Kidney (tissue), 22 donors: Measurements from ENCODE around the gene GAL3ST3. TPM values are rescaled to one million over a fixed set of nuclear protein-coding genes. Genes with fewer than 3 reads are reported as not detected.
"Not testable (repeated sequence)": the region's sequence is repeated elsewhere in the genome, so short reads cannot be mapped to it uniquely, and the experiment has no call there.

ENCODE experiments used
- DNase-seq, 5 donors: peaks; one replicate each; pipeline ENCODE4 v3.0.0-alpha.2; 2013 to 2020
- FAIRE-seq: peaks from 2 replicates; lab custom pipeline; 2012; peaks lifted over from hg19 to GRCh38; lab: Jason Lieb, UNC
- H3K27ac ChIP-seq, 2 donors: one replicate each; pipeline ENCODE4 v1.7.0; 2013; ENCODE audit warnings: low read depth in 2 of 2, low read length in 2 of 2, inconsistent platforms in 1 of 2
- H3K27me3 ChIP-seq: one replicate; pipeline ENCODE4 v1.7.1; 2013; ENCODE audit warnings: low read length, inconsistent platforms; ENCODE audit not compliant: control insufficient read depth, insufficient read depth
- H3K36me3 ChIP-seq, 3 donors: one replicate each; pipeline versions ENCODE4 v1.7.0 to v1.7.1; 2013; ENCODE audit warnings: low read length in 3 of 3, control low read depth in 1 of 3, inconsistent platforms in 1 of 3; ENCODE audit not compliant: insufficient read depth in 3 of 3, control insufficient read depth in 2 of 3
- H3K4me1 ChIP-seq, 3 donors: one replicate each; pipeline versions ENCODE4 v1.7.0 to v1.7.1; 2013; ENCODE audit warnings: low read length in 3 of 3, inconsistent platforms in 1 of 3, low read depth in 1 of 3; ENCODE audit not compliant: control insufficient read depth in 2 of 3, insufficient read depth in 2 of 3
- H3K4me3 ChIP-seq, 3 donors: one replicate each; pipeline versions ENCODE4 v1.7.0 to v1.8.1; 2013; ENCODE audit warnings: low read length in 3 of 3, control low read depth in 1 of 3, inconsistent platforms in 1 of 3
- H3K9ac ChIP-seq, 3 donors: one replicate each; pipeline versions ENCODE4 v1.7.0 to v1.7.1; 2013; ENCODE audit warnings: low read length in 3 of 3, control low read depth in 1 of 3, inconsistent platforms in 1 of 3
- H3K9me3 ChIP-seq, 3 donors: one replicate each; pipeline versions ENCODE4 v1.7.0 to v1.7.1; 2013; ENCODE audit warnings: low read length in 3 of 3, control low read depth in 1 of 3, inconsistent platforms in 1 of 3; ENCODE audit not compliant: control insufficient read depth in 2 of 3, insufficient read depth in 1 of 3
- intact Hi-C: fragments of 100-400 bp; cut with DNase I; formaldehyde crosslinking; loops from one replicate; pipeline ENCODE4 v1.11.1; 2022
- long read RNA-seq, 10 donors: library from polyadenylated mRNA in 1 of 10; unstranded in 1 of 10; transcript quantifications; one replicate each; pipeline ENCODE4 v2.0.0 and lab custom pipeline, GENCODE V29; 2021 to 2026
- polyA plus RNA-seq: library from polyadenylated mRNA; stranded (reverse); fragments of 350-450 nt; fragmentation: Illumina TruSeq; extraction: RNeasy Lipid Tissue Mini Kit (QIAGEN cat#74804); gene quantifications from one replicate; pipeline ENCODE4 v1.2.3, GENCODE V29; 2014; ENCODE audit warnings: low read depth, low replicate concordance; ENCODE audit not compliant: insufficient read depth
- total RNA-seq: library from RNA; stranded (reverse); fragmentation: NEBNext Ultra II Directional; extraction: Animal tissue kit (Norgen Biotek cat#: 25700); gene quantifications from one replicate; pipeline ENCODE4 v1.2.1, GENCODE V29; 2021
- TF ChIP-seq, protein P1 (sequence below): IDR thresholded peaks from 3 replicates; pipeline ENCODE4 v1.5.1; 2012; ENCODE audit warnings: mild to moderate bottlenecking, moderate library complexity, borderline replicate concordance; ENCODE audit not compliant: insufficient read depth; ENCODE audit errors: extremely low read depth
- donor health status: control.
- donor health status: control.
- donor health status: control.
- donor health status: control.
- donor health status: control.
- donor health status: DM: yes; HTN: yes; CAD: no.
- donor health status: Normal renal cell carcinoma (clear cell type).

GAL3ST3 gene, protein sequence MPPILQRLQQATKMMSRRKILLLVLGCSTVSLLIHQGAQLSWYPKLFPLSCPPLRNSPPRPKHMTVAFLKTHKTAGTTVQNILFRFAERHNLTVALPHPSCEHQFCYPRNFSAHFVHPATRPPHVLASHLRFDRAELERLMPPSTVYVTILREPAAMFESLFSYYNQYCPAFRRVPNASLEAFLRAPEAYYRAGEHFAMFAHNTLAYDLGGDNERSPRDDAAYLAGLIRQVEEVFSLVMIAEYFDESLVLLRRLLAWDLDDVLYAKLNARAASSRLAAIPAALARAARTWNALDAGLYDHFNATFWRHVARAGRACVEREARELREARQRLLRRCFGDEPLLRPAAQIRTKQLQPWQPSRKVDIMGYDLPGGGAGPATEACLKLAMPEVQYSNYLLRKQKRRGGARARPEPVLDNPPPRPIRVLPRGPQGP
- total RNA-seq (2.5 TPM), polyA plus RNA-seq (7.6 TPM)
- long read RNA-seq, donor 1, partial matches to known transcripts: 0 of 5 reads
- long read RNA-seq, donor 1, other reads (novel, unspliced or antisense): 0 of 5 reads
- long read RNA-seq, donor 2, partial matches to known transcripts: 0 of 3 reads
- long read RNA-seq, donor 2, other reads (novel, unspliced or antisense): 0 of 3 reads
- long read RNA-seq, donor 3, partial matches to known transcripts: 0 of 3 reads
- long read RNA-seq, donor 3, other reads (novel, unspliced or antisense): 0 of 3 reads
- long read RNA-seq, donor 4, partial matches to known transcripts: 0 of 4 reads
- long read RNA-seq, donor 4, other reads (novel, unspliced or antisense): 0 of 4 reads
- long read RNA-seq, donor 5, partial matches to known transcripts: 0 of 1 reads
- long read RNA-seq, donor 5, other reads (novel, unspliced or antisense): 0 of 1 reads
- long read RNA-seq, donor 6: 0 reads
- long read RNA-seq, donor 7, partial matches to known transcripts: 0 of 1 reads
- long read RNA-seq, donor 7, other reads (novel, unspliced or antisense): 0 of 1 reads
- long read RNA-seq, donor 8, partial matches to known transcripts: 0 of 6 reads
- long read RNA-seq, donor 8, other reads (novel, unspliced or antisense): 0 of 6 reads
- long read RNA-seq, donor 9, partial matches to known transcripts: 0 of 3 reads
- long read RNA-seq, donor 9, other reads (novel, unspliced or antisense): 0 of 3 reads
- long read RNA-seq, donor 10, partial matches to known transcripts: 318 of 366 reads
- long read RNA-seq, donor 10, other reads (novel, unspliced or antisense): 44 of 366 reads

DNA sequence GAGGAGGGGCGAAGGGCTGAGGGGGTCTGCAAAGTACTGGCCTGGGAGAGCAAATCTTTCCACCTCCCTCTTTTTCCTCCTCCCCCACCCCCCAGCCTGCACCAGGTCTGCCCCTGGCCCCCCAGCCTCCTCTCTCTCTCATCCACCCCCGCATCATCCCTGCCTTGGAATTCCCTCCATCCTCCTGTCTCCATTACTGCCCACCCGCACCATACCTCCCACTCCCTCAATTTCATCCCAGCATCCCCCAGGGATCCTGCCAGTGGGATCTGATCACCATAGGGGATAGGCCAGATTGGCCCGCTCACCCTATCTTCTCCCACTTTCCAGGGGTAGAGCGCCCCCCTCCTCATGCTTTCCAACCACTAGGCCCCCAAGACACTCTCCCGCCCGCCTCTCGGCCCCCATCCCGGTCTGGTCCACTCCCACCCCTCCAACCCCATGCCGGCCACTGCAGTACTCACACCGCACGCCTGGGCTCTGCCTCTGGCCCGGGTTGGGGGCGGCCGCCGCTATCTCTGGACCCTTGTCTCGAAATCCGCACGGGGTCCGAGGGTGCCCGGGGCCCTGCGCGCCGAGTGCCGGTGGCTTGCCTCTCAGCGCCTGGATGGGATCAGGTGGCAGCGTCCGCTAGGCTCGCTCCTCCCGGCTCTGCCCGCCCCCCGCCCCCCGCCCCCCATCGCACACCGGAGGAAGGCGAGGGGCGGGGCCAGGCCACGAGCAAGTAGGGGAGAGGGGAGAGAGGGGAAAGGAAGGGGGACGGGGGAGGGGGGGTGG lies at the start of gene GAL3ST3:
Gene GAL3ST3 (minus strand): TSS at position 615 of the 777 bp plus-strand sequence. CDS start 3,746 bp downstream, outside the sequence.
- no peaks in the 10 kb centered on the region for H3K36me3 ChIP-seq
- no peaks in the 10 kb centered on the region for H3K27me3 ChIP-seq
- peak; percentile 75 to 83 (median 77) for DNase-seq
- no peaks in the 10 kb centered on the region for H3K9me3 ChIP-seq
- no peak within 1 kb of the TSS for H3K4me3 ChIP-seq
- H3K27ac ChIP-seq: no peak within 1 kb of the TSS
- intact Hi-C loops: no loop called here
- no peak within 1 kb of the TSS for H3K9ac ChIP-seq
- peaks cover 0 to 25% (median 12%) of the 10 kb centered on the region in 3 donors for H3K4me1 ChIP-seq
- TF ChIP-seq, protein P1, sequence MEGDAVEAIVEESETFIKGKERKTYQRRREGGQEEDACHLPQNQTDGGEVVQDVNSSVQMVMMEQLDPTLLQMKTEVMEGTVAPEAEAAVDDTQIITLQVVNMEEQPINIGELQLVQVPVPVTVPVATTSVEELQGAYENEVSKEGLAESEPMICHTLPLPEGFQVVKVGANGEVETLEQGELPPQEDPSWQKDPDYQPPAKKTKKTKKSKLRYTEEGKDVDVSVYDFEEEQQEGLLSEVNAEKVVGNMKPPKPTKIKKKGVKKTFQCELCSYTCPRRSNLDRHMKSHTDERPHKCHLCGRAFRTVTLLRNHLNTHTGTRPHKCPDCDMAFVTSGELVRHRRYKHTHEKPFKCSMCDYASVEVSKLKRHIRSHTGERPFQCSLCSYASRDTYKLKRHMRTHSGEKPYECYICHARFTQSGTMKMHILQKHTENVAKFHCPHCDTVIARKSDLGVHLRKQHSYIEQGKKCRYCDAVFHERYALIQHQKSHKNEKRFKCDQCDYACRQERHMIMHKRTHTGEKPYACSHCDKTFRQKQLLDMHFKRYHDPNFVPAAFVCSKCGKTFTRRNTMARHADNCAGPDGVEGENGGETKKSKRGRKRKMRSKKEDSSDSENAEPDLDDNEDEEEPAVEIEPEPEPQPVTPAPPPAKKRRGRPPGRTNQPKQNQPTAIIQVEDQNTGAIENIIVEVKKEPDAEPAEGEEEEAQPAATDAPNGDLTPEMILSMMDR: no peak
- FAIRE-seq: no peak

DNA sequence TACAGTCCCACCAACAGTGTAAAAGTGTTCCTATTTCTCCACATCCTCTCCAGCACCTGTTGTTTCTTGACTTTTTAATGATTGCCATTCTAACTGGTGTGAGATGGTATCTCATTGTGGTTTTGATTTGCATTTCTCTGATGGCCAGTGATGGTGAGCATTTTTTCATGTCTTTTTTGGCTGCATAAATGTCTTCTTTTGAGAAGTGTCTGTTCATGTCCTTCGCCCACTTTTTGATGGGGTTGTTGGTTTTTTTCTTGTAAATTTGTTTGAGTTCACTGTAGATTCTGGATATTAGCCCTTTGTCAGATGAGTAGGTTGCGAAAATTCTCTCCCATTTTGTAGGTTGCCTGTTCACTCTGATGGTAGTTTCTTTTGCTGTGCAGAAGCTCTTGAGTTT lies 43.2 kb upstream of the GAL3ST3 start:
- H3K27me3 ChIP-seq, H3K4me1 ChIP-seq, intact Hi-C loops, H3K36me3 ChIP-seq, H3K9ac ChIP-seq, FAIRE-seq, DNase-seq, H3K4me3 ChIP-seq, H3K9me3 ChIP-seq, H3K27ac ChIP-seq: not testable (repeated sequence)

GRCh38 chr11:66090288-66090687 lies 41.3 kb upstream of the GAL3ST3 start:
- no peak for FAIRE-seq
- TF ChIP-seq, protein P1: no peak
- H3K27ac ChIP-seq: no peak overlapping the region

More at GRCh38 chr11:66090288-66090687, 41.3 kb upstream of the GAL3ST3 start:
- DNase-seq: no peak
- intact Hi-C loops: no loop called here
- no peaks in the 10 kb centered on the region for H3K9me3 ChIP-seq
- H3K4me3 ChIP-seq: no peak overlapping the region
- no peak overlapping the region for H3K9ac ChIP-seq
- no peaks in the 10 kb centered on the region for H3K27me3 ChIP-seq
- H3K36me3 ChIP-seq: no peaks in the 10 kb centered on the region
- H3K4me1 ChIP-seq: peaks cover 0 to 3% (median 0%) of the 10 kb centered on the region in 3 donors
